GM13977 (cell line): ENCODE data around the gene C1orf226.
A peak's percentile ranks its signal among the peaks of the same experiment; 100 is the strongest.

Experiments
- DNase-seq: peaks from one replicate; pipeline ENCODE4 v3.0.0; 2012; ENCODE audit warnings: low spot score
- in situ Hi-C: fragments of 300-500 bp; cut with MboI; formaldehyde crosslinking; loops from one replicate; pipeline ENCODE4 v1.12.0; 2022; ENCODE audit warnings: low sequenced_read_pairs, low pct_unique_long_range_greater_than_20kb, mixed read lengths, inconsistent platforms; ENCODE audit not compliant: unreplicated experiment
- TF ChIP-seq, protein P1 (sequence below): IDR thresholded peaks from 2 replicates; pipeline ENCODE4 v1.5.1; 2012; ENCODE audit warnings: mild to moderate bottlenecking, control low read depth; ENCODE audit not compliant: insufficient read depth; ENCODE audit errors: extremely low read depth, missing control alignments

The C1orf226 gene

DNA sequence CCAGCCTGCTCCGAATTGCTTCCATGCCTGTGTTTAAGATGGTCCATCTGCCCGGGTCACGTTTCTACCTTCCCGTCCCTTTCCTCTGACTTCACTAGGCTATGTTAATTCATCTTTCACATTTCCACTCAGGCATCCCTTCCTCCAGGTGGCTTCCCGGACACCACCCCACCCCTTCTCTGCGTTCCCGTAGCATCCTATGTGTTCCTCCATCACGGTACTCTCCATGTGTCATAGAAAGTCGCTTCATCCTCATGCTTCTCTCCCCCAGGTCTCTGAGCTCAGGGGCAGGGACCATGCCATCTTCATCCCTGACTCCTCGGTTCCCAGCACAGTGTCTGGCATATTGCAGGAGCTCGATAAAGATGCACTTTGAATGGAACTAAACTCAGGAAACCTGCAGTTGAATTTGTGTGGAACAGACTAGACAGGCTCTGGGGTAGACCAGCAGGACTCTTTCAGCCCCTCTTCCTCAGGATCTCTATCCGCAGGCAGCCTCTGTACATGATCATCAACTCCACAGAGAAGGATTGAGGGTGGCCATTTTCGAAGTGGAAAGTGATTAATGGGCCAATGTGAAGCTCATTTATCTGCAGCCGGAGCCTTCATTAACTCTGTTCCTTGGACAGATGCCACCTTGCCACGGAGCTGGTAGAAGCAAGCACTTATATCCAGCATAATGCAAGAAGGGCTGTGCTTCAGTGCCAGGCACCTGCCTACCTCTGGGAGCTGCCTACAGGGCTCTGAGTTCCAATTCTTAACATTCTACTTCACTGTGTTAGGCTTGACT lies 9.1 kb downstream of the C1orf226 start:
- in situ Hi-C loops: no loop called here
- TF ChIP-seq, protein P1, sequence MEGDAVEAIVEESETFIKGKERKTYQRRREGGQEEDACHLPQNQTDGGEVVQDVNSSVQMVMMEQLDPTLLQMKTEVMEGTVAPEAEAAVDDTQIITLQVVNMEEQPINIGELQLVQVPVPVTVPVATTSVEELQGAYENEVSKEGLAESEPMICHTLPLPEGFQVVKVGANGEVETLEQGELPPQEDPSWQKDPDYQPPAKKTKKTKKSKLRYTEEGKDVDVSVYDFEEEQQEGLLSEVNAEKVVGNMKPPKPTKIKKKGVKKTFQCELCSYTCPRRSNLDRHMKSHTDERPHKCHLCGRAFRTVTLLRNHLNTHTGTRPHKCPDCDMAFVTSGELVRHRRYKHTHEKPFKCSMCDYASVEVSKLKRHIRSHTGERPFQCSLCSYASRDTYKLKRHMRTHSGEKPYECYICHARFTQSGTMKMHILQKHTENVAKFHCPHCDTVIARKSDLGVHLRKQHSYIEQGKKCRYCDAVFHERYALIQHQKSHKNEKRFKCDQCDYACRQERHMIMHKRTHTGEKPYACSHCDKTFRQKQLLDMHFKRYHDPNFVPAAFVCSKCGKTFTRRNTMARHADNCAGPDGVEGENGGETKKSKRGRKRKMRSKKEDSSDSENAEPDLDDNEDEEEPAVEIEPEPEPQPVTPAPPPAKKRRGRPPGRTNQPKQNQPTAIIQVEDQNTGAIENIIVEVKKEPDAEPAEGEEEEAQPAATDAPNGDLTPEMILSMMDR: no peak
- DNase-seq: no peak

DNA sequence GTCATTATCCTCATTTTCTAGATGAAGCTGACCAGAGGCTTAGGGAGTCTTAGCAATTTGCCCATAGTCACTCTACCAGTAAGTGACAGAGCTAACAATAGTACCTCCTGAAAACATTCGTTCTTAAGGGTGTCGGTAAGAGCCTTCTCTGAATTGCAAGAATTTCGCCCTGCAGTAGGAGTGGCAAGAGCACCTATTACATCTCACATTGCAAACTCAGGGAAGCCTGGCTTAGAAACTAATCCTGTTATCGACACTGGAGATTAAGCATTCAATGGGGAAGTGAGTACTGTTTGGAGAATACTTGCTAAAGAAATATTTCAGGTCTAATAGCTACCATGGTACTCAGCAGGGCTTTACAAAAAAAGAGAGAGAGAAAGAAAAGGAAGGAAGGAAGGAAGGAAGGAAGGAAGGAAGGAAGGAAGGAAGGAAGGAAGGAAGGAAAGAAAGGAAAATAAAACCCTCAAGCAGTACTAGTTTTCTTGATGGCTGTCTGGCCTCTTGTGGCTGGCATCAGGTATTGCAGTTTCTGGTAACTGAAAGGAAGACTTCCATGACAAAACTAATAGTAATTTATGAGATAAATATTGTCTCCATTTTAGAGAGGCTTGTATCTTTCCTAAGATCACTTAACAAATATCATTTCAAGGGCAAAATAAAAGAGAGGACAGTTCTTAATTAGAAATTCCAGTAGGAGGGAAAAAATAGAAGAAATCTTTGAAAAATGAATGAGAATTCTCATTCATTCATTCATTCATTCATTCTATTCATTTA lies 10.4 kb downstream of the C1orf226 start:
- peak; percentile 67 for DNase-seq
- TF ChIP-seq, protein P1: peak; percentile 77
- in situ Hi-C loops: no loop called here

DNA sequence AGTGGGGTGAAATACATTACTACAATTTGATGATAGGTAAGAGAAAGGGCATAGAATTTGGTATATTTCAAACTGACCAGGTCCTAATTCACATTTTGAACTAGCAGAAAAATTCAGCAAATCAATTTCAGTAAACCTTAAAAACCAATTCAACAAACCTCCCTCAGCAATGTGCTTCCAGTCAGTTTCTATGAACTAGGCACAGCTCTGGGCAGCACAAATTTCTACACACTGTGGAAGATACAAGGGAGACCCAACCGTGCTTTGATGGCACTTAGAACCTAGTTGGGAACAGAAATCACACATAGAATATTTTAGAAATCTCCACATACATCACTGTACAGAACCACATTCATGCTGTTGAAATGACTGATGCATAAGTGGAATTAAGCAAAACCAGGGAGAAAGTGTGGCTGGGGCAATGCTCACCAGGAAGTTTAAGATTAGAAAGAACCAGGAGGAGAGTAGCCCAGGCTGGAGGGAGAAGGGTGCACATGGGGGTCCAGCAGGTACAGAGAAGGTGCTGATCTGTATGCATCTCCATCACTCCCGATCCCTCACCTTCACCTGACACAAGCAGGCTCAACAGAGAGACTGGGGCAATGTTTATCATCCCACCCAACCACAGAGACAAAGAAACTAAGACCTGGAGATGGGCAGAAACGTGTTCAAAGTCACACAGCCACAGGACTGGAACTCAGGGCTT lies 14.8 kb downstream of the C1orf226 start:
- in situ Hi-C loops: no loop called here
- TF ChIP-seq, protein P1: no peak
- DNase-seq: no peak

DNA sequence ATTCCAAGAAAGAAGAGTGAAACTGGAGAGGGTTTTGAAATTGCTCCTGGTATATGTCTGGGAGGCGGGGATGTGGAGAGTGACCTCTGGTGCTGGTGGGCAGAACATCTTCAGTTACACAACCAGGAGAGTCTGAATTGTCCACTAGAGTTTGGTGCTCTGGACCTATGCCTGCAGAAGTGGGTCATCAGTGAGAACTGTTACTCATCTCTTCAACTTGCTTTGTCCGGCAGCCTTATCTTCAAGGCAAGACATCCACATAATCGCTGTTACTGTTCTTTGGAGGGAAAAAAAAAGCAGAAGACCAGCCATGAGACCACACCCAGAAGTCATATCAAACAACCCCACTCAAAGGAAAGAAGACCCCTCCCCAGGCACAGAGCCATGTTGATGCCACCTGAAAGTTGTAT lies 15.5 kb downstream of the C1orf226 start:
- DNase-seq: no peak
- TF ChIP-seq, protein P1: no peak

DNA sequence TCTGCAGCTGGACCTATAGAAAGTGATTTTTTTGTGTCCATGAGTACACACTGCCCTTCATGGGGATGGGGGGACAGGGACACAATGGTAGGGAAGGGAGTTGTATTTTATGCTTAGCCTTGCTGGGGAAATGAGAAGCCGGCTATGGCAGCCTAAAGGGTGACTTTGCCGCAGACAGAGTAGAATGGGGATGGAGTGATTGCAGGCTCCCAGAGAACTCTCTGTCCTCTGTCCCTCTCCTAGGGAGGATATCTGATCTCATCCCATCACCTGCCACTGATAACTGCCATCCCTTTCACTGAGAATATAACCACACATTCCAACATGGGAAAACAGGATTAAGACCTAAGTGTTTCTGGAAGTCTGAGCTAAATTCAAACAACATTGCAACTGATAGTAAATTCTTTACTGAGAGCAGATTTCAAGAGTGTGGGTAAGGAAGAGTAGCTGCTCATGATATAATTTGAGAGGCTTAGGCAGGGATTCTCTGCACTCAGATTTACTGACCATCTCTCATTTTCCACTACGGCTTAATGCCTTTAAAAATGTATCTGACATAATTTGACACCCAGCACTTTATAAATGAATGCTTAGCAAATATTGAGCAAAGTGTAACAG lies 16.5 kb downstream of the C1orf226 start:
- DNase-seq: no peak
- TF ChIP-seq, protein P1: no peak
- in situ Hi-C loops: no loop called here

More for the DNA sequence above, 15.5 kb downstream of the C1orf226 start:
- in situ Hi-C loops: no loop called here

DNA sequence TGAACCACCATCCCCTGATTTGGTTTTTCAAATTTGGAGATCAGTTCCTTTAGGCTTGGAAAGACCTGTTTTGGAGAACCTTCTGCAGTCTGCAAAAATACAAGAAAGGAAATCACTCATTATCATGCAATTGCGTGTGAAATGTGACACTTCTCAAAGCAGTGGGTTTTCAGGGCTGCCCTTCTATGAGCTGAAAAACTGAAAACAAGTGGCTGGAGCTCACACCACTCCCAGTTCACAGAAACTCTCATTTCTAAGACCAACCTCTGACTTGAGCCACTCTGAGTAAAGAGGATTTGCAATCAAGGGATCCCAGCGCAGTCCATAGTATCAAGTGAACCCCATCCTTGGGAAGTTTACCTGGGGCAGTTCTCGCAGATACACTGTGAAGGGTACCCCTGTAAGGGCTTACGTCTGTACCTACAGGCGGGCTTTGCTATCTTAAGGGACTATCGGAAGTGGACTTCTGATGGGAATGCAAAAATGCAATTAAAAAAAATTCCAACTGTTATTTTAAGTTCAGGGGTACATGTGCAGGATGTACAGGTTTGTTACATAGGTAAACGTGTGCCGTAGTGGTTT lies 17.6 kb downstream of the C1orf226 start:
- TF ChIP-seq, protein P1: no peak
- in situ Hi-C loops: no loop called here
- DNase-seq: no peak
